Measurements from ENCODE around the gene BCORL1. TPM values are rescaled to one million over a fixed set of nuclear protein-coding genes. Genes with fewer than 3 reads are reported as not detected.

The BCORL1 gene
- total RNA-seq, 6 experiments from 2014 or later = 2.7 to 9.0 (median 4.8) TPM

- ATAC-seq (no peak), DNase-seq (no peak)
- intact Hi-C loops (cut with DNase I) = no loop called here
- no peak for TF ChIP-seq POLR2A (IDR thresholded peaks at IDR 0.05)
- TF ChIP-seq, protein P1, sequence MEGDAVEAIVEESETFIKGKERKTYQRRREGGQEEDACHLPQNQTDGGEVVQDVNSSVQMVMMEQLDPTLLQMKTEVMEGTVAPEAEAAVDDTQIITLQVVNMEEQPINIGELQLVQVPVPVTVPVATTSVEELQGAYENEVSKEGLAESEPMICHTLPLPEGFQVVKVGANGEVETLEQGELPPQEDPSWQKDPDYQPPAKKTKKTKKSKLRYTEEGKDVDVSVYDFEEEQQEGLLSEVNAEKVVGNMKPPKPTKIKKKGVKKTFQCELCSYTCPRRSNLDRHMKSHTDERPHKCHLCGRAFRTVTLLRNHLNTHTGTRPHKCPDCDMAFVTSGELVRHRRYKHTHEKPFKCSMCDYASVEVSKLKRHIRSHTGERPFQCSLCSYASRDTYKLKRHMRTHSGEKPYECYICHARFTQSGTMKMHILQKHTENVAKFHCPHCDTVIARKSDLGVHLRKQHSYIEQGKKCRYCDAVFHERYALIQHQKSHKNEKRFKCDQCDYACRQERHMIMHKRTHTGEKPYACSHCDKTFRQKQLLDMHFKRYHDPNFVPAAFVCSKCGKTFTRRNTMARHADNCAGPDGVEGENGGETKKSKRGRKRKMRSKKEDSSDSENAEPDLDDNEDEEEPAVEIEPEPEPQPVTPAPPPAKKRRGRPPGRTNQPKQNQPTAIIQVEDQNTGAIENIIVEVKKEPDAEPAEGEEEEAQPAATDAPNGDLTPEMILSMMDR (IDR thresholded peaks at IDR 0.05) = no peak
- Histone ChIP-seq H3K4me3 (no peak overlapping the region), H3K27ac (no peak overlapping the region), H3K36me3 (peaks cover 0 to 11% (median under 1%) of the 10 kb centered on the region in 4 donors), H3K27me3 (no peaks in the 10 kb centered on the region), H3K4me1 (no peaks in the 10 kb centered on the region), H3K9me3 (no peaks in the 10 kb centered on the region)
- WGBS (ENCODE audit: insufficient coverage, low coverage, low lambda C conversion rate, missing lambda C conversion rate) = 80% methylated on average over 3 of the region's 5 CpGs
Measured at GRCh38 chrX:130047416-130047815, 65.0 kb downstream of the BCORL1 start.

DNA sequence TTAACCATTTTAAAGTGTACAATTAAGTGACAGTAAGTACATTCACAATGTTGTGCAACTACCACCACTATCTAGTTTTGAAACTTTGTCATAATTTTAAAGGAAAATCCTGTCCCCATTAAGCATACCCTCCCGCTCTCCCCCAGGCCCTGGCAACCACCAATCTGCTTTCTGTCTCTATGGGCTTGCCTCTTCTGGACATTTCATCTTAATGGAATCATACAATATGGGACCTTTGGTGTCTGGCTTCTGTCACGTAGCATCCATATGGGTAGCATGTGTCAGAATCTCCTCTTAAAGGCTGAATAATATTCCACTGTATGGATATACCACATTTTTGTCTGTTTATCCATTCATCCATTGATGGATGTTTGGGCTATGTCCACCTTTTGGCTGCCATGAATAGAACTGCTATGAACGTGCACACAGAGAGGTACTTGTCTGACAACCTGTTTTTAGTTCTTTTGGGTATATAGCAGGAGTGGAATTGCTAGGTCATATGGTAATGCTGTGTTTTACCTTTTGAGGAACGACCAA lies 66.3 kb downstream of the BCORL1 start:
- 49% methylated on average over 4 of the region's 4 CpGs for WGBS (ENCODE audit: insufficient coverage, low coverage, low lambda C conversion rate, missing lambda C conversion rate)
- Histone ChIP-seq H3K36me3 (peaks cover 0 to 21% (median 3%) of the 10 kb centered on the region in 4 donors), H3K9me3 (no peaks in the 10 kb centered on the region), H3K4me1 (no peaks in the 10 kb centered on the region), H3K27ac (no peak overlapping the region), H3K4me3 (no peak overlapping the region), H3K27me3 (no peaks in the 10 kb centered on the region)
- DNase-seq = no peak
- intact Hi-C loops (cut with DNase I) = no loop called here
- no peak for ATAC-seq
- TF ChIP-seq POLR2A (IDR thresholded peaks at IDR 0.05) = no peak
- TF ChIP-seq, protein P1 (IDR thresholded peaks at IDR 0.05) = no peak

DNA sequence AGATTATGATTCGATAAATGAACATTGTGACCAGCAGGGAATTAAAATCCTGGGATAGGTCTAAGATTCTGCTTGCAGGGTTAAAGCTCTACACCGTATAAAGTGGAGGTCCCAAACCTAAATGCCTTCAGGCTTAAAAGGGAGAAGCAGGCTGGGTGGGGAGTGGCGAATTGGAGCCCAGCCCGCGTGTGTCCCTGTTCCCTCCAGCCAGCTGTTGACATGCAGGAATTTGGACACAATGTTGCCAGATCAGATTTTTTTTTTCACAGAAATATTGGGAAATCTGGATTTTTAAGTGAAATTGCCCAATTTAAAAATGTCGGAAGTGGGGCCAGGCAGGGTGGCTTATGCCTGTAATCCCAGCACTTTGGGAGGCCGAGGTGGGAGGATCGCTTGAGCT lies 67.4 kb downstream of the BCORL1 start:
- Histone ChIP-seq H3K27me3 (no peaks in the 10 kb centered on the region), H3K4me1 (no peaks in the 10 kb centered on the region), H3K9me3 (no peaks in the 10 kb centered on the region), H3K27ac (no peak overlapping the region), H3K4me3 (no peak overlapping the region), H3K36me3 (peaks cover 0 to 21% (median 3%) of the 10 kb centered on the region in 4 donors)
- intact Hi-C loops (cut with DNase I) = no loop called here
- WGBS (ENCODE audit: insufficient coverage, low coverage, low lambda C conversion rate, missing lambda C conversion rate) = 48% methylated on average over 6 of the region's 8 CpGs
- ATAC-seq = no peak
- no peak for TF ChIP-seq POLR2A (IDR thresholded peaks at IDR 0.05)
- TF ChIP-seq, protein P1 (IDR thresholded peaks at IDR 0.05) = no peak
- no peak for DNase-seq

DNA sequence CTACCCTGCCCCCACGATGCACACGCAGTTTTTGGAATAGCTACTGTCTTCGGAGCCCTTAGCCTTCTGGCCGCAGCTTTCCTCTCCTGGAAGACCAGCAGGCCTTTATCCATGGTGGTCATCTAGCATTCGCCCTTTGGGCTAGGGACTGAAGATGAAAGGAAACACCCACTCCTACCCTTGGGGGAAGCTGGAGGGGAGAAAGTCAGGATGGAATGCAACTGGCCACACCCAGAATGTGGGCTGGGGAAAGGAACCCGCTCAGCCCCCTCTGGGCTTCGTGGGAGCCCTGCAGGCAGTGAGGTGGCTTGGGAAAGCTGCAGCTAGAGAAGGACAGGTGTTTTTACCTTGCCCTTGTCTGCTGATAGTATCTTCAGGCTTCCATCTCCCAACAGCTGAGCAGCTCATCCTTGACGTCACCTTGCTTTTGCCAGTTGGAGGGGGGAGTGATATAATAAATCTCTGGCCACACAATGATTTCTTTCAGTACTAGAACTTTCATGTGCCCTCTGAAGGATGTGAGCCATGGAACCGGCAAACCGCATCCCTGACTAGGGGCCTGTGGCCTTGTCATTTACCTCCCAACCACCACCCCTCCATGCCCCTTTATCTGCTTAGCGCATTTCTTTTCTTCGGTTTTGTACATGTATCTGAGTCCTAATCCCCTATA lies 68.9 kb downstream of the BCORL1 start:
- no peaks in the 10 kb centered on the region for H3K27me3 ChIP-seq
- TF ChIP-seq POLR2A (IDR thresholded peaks at IDR 0.05) = no peak
- TF ChIP-seq, protein P1 (IDR thresholded peaks at IDR 0.05) = no peak
- peaks cover 0 to 19% (median 3%) of the 10 kb centered on the region in 4 donors for H3K36me3 ChIP-seq
- WGBS (ENCODE audit: insufficient coverage, low coverage, low lambda C conversion rate, missing lambda C conversion rate) = 78% methylated on average over 10 of the region's 12 CpGs
- intact Hi-C loops (cut with DNase I) = no loop called here
- DNase-seq = no peak
- ATAC-seq = no peak
- no peaks in the 10 kb centered on the region for H3K4me1 ChIP-seq
- no peak overlapping the region for H3K4me3 ChIP-seq
- no peaks in the 10 kb centered on the region for H3K9me3 ChIP-seq
- no peak overlapping the region for H3K27ac ChIP-seq
